HepG2 (cell line): ENCODE results near the gene DTYMK. TPM values are rescaled to one million over a fixed set of nuclear protein-coding genes. Genes with fewer than 3 reads are reported as not detected.

Source experiments
- CERS6 ChIP-seq: sonication (generic); formaldehyde crosslinking; IDR thresholded peaks from 2 replicates; pipeline ENCODE4 v1.5.0; 2020; ENCODE audit warnings: missing genetic modification reagents
- HDAC2 ChIP-seq: sonication (generic); formaldehyde crosslinking; IDR thresholded peaks from 2 replicates; pipeline ENCODE4 v1.4.0; 2020; ENCODE audit warnings: missing genetic modification reagents
- HHEX ChIP-seq: IDR thresholded peaks from 2 replicates; pipeline ENCODE4 v1.6.1; 2016; ENCODE audit warnings: control low read depth
- HNRNPLL ChIP-seq: fragments of 200-400 bp; formaldehyde crosslinking; IDR thresholded peaks from 2 replicates; pipeline ENCODE4 v1.6.1; 2017; ENCODE audit warnings: mild to moderate bottlenecking, low read depth, low read length; ENCODE audit not compliant: poor library complexity, severe bottlenecking
- MAFF ChIP-seq: IDR thresholded peaks from 2 replicates; pipeline ENCODE4 v1.6.1; 2011; ENCODE audit warnings: low read depth, low read length, improper control_type of control experiment
- NCOR1 ChIP-seq: fragments of 200-600 bp; sonication (generic); IDR thresholded peaks from 2 replicates; pipeline ENCODE4 v1.7.0; 2017; ENCODE audit warnings: antibody characterized with exemption, low read length, borderline replicate concordance
- NR2F6 ChIP-seq, 2 experiments: IDR thresholded peaks; 2 replicates each; pipeline ENCODE4 v1.6.1; 2016; ENCODE audit warnings: antibody characterized with exemption in 1 of 2, mild to moderate bottlenecking in 1 of 2
- NRL ChIP-seq: sonication (generic); formaldehyde crosslinking; IDR thresholded peaks from 2 replicates; pipeline ENCODE4 v1.5.0; 2020; ENCODE audit warnings: missing genetic modification reagents, mild to moderate bottlenecking, moderate library complexity, borderline replicate concordance
- PRPF4 ChIP-seq: fragments of 200-400 bp; formaldehyde crosslinking; IDR thresholded peaks from 2 replicates; pipeline ENCODE4 v1.6.1; 2016; ENCODE audit warnings: low read length, low read depth; ENCODE audit not compliant: poor library complexity, severe bottlenecking
- REST ChIP-seq, 2 experiments: IDR thresholded peaks; 2 replicates each; pipeline ENCODE4 v1.6.1; 2011 to 2012; ENCODE audit warnings: low read length in 2 of 2, borderline replicate concordance in 1 of 2, low read depth in 1 of 2, mild to moderate bottlenecking in 1 of 2, moderate library complexity in 1 of 2
- TP53 ChIP-seq: sonication (generic); formaldehyde crosslinking; conservative IDR thresholded peaks from 2 replicates; pipeline ENCODE4 v1.4.0; 2020; ENCODE audit warnings: missing genetic modification reagents
- UBTF ChIP-seq: sonication (generic); formaldehyde crosslinking; IDR thresholded peaks from 2 replicates; pipeline ENCODE4 v1.4.0; 2020; ENCODE audit warnings: mild to moderate bottlenecking, missing genetic modification reagents
- ZBTB26 ChIP-seq: IDR thresholded peaks from 2 replicates; pipeline ENCODE4 v1.6.1; 2016; ENCODE audit warnings: missing compliant biosample characterization, missing genetic modification reagents, borderline replicate concordance
- ZBTB43 ChIP-seq: sonication (generic); formaldehyde crosslinking; conservative IDR thresholded peaks from 2 replicates; pipeline ENCODE4 v1.4.0; 2020; ENCODE audit warnings: missing genetic modification reagents
- ZFX ChIP-seq: sonication (generic); formaldehyde crosslinking; IDR thresholded peaks from 2 replicates; pipeline ENCODE4 v1.4.0; 2020; ENCODE audit warnings: mild to moderate bottlenecking, low read depth, missing genetic modification reagents, moderate library complexity
- ZIK1 ChIP-seq: sonication (generic); formaldehyde crosslinking; IDR thresholded peaks from 2 replicates; pipeline ENCODE4 v1.5.0; 2020; ENCODE audit warnings: mild to moderate bottlenecking, low read depth, missing genetic modification reagents, borderline replicate concordance
- ZNF30 ChIP-seq: sonication (generic); formaldehyde crosslinking; IDR thresholded peaks from 2 replicates; pipeline ENCODE4 v1.5.0; 2020; ENCODE audit warnings: mild to moderate bottlenecking, missing genetic modification reagents
- ZNF317 ChIP-seq: sonication (generic); formaldehyde crosslinking; IDR thresholded peaks from 2 replicates; pipeline ENCODE4 v1.5.0; 2020; ENCODE audit warnings: mild to moderate bottlenecking, missing genetic modification reagents
- ZNF776 ChIP-seq: sonication (generic); formaldehyde crosslinking; IDR thresholded peaks from 2 replicates; pipeline ENCODE4 v1.4.0; 2020; ENCODE audit warnings: mild to moderate bottlenecking, missing genetic modification reagents
- polyA plus RNA-seq, 8 experiments: library from polyadenylated mRNA; depleted of rRNA in 3 of 8; stranded (reverse) in 7 of 8; unstranded in 1 of 8; fragments of >200 nt; fragmentation: Illumina TruSeq in 4 of 8; extraction: Trizol in 4 of 8; gene quantifications; 2 replicates each; pipeline versions ENCODE4 v1.2.1 to v1.2.3, GENCODE V29; 2011 to 2016; ENCODE audit warnings: low read depth in 4 of 8, missing spikeins in 1 of 8, mixed read lengths in 1 of 8; ENCODE audit not compliant: insufficient read depth in 1 of 8
- total RNA-seq, 5 experiments: library from RNA; depleted of rRNA; stranded (reverse); fragments of >200 nt; fragmentation: Illumina TruSeq; extraction: Trizol; gene quantifications; 2 replicates each; pipeline ENCODE4 v1.2.3, GENCODE V29; 2016; ENCODE audit warnings: low read depth in 1 of 5

Gene DTYMK
- total and polyA plus RNA-seq, 2 of the 13 experiments (the other 11 are each of a cell fraction or from before 2014, with no cell fraction given): 57.5 to 134 TPM

GRCh38 chr2:241636182-241637017 is 50.2 kb downstream of the DTYMK start (continued):
- TF ChIP-seq ZNF317 (CRISPR knock-in tag) (peak; percentile 63; the same call in 1 of the 2 replicates), ZBTB43 (CRISPR knock-in tag) (peak; percentile 1; the same call in 1 of the 2 replicates), MAFF (no peak), ZNF776 (peak; percentile 57), REST (IDR thresholded peaks at IDR 0.05; ENCODE audit: borderline replicate concordance in 1 of 2, low read depth in 1 of 2, low read length in 2 of 2) (no peak), ZBTB26 (CRISPR knock-in tag) (0 out of 2 replicates have a peak, but pooled peaks have one; percentile 16), HDAC2 (CRISPR knock-in tag) (peak; percentile 52), NCOR1 (no peak), ZFX (CRISPR knock-in tag) (peak; percentile 75), ZNF30 (CRISPR knock-in tag) (no peak; the same call in 1 of the 2 replicates), ZIK1 (CRISPR knock-in tag) (no peak), NRL (peak; percentile 70; the same call in 1 of the 2 replicates), HHEX (CRISPR knock-in tag) (no peak), CERS6 (CRISPR knock-in tag) (no peak), NR2F6 (IDR thresholded peaks at IDR 0.05) (no peak), NR2F6 (CRISPR knock-in tag; IDR thresholded peaks at IDR 0.05) (no peak), UBTF (peak; percentile 95), TP53 (CRISPR knock-in tag) (no peak), HNRNPLL (peak; percentile 74), PRPF4 (no peak)
